Activated naive CD4-positive, alpha-beta T cell treated with Interleukin-2 at 50 U/mL for 16 hours (primary cell): ENCODE results near the gene KIZ.
"Not testable (repeated sequence)": the region's sequence is repeated elsewhere in the genome, so short reads cannot be mapped to it uniquely, and the experiment has no call there.

ENCODE experiments used
- DNase-seq: peaks from one replicate; pipeline ENCODE4 v3.0.0-alpha.2; 2020

Gene KIZ

DNA sequence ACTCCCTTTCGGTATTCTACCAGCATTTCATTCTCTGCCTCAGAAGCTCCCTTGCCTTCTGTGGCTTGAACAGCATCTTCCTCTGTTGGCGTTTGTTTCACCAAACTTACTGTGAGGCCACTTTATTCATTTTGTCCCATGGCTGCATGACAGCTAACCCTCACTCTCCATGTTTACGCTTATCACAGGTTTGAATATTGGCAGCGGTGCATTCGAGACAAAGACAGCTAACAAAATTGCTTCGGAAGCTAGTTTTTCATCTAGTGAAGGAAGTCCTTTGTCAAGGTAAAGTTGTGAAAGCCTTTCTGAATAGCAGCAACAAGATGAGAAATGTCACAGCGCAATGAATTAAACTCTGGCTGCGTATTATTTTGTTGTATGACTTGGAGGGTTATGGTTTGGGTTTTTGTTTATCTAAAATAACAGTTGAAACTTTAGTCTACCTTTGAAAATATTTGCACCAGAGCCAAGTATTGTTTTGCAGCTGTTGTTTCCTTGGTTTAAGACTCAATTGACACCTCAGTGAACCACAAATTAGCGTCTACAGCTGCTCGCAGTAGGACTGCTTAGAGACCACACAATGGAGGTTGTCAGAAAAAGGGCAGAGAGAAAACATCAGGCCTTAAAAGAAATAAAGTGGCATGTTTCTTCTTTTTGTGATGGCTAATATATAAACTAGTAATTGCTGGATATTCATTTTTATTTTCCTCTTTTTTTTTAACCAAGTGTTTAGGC is 106.8 kb downstream of the KIZ start:
- no peak for DNase-seq

DNA sequence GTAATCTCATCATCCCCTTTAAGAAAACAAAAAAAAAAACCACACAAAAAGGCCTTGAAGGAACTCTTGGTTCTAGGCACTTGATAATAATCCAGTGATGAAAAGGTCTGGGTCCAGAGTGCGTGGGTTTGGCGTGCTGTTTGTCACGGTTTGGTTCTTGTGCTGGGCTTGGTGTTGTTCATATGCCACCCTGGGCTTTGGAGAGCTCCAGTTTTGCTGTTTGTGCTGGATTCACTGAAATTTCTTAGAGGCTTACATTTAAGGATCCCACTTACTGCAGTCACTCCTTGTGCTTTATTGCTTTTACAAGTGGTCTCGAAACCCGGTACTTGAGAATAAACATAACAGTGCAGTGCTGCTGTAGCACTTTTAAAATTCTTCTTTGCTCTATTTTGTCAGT is 108.4 kb downstream of the KIZ start:
- DNase-seq = no peak

DNA sequence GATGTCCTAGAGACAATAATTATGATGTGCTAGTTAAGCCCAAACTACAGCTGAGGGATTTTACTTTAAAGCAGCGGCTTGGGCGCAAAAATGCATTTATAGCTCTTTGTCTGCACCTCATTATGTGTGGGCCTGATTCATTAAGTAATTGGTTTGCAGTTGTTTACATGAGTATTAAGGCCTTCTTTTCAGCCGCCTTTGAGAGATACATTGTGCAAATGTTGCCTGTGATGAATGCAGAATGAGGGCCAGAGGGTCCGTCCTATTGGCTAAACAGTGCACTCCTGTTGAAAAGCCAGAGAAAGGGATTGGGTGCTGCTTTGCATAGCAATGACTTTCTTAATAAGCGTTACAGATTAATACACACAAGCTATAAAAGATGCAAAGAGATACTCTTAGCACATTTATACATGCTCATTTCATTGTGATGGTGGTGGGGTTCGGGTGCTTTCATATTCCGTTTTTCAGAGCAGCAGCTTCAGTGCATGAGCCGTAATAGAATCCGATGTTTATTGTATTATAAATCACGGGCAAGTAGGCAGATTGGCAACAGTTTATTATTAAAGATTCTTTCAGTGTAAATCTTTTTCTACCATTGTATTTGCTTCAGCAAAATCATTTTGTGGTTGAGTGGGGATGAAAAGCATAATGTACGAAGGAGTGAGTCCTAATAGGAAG is 109.1 kb downstream of the KIZ start:
- DNase-seq = no peak

DNA sequence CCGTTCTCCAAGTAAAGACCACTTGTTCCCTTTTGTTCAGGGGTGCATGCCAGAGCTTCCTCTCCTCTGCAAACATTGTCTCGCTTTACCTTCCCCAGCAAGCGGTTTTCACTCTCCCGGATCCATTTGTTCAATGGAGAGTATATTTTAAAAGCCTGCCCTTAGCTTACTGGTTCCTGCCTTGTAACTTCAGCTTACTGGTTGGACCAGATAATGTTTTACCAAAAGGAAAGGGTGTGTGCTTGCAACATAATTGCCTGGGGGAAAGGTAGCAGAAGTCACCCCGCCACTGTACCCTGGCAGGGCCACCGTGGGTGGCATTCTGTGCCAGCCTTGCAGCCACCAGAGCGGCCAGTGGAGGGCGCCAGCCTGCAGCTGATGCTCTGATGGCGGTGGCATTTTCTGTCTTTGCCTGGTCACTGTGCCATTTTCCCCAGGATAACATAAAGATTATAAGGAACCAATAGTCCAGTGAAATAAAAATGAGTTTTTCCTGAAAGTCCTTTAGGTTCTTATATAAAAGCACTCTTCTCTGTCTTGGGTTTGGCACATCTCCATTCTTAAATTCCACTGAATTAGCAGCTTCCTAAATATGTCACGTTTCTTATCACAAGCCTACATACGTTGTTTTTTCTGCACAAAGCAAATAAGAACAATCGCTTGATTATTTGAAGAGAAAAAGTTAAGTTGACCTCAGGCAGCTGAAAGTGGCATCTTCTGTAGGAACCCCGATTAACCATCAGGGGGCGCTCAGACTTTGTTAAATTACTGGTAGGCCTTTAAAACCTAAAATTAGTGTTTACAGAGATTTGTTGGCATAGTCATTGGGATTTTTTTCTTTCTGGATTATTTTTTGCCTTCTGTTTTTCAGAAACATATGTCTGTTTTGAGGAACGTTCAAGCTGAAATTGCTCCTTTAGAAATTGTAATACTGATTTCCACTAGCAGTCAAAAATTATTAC is 109.9 kb downstream of the KIZ start:
- peak; percentile 63 for DNase-seq

DNA sequence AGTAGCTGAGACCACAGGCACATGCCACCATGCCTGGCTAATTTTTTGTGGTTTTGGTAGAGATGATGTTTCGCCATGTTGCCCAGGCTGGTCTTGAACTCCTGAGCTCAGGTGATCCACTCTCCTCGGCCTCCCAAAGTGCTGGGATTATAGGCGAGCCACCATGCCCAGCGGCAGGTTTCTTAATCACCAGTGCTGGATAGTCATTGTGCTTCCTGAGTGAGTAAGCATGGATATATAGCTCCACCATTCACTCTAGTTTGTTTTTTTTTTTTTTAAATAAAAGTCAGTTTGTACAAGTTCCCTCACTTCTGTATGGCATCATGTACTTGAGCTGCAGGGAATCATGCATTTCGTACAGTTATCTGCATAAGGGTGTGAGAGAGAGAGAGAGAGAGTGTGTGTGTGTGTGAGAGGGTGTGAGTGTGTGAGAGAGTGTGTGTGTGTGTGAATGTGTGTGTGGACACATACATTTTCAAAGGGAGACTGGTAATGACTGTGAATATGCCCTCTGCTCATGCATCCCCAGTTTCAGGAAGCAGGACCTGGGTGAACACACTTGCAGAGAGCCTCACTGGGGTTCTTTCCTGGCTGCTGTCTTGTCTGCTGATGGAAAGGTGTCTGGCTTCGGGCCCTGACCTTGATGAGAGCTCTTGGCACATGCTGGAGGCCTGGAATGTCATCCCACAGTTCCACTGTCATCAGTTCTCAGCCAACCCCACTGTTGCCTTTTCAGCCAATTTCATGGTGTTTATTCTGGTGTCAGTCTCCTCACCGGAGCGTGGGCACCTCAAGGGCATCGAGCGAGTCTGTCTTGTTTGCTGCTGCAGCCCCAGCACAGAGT is 112.3 kb downstream of the KIZ start:
- no peak for DNase-seq

DNA sequence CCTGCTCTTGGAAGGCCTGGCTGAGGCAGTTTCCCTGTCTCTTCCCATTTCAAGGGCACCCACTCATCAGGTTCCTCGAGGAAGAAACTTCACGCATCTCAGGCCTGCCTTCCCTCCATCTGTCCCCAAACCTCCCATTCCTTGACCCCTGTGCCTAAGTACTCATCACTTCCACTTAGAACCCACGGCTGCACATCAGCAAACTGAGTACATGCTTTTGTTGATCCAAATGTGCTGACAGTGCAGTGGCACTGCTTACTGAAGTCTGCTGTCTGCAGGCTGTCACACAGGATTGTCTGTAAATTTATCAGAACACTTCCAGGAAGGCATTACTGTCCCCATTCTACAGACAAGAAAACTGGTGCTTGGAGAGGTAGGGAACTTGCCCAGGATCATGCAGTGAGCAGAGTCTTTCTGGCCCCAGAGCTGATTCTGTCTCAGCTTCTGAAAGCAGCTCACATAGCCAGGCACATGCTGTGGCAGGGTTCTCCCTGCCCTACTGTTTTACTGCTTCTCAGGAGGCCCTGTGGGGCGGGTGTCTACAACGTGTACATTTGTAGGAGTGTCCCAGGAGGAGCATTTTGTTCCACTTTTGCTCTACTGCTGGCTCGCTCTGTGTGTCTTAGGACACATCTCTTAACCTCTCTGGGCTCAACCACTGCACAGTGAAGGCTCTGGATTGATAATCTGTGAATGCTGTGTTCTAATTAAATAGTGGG is 113.1 kb downstream of the KIZ start:
- no peak for DNase-seq

DNA sequence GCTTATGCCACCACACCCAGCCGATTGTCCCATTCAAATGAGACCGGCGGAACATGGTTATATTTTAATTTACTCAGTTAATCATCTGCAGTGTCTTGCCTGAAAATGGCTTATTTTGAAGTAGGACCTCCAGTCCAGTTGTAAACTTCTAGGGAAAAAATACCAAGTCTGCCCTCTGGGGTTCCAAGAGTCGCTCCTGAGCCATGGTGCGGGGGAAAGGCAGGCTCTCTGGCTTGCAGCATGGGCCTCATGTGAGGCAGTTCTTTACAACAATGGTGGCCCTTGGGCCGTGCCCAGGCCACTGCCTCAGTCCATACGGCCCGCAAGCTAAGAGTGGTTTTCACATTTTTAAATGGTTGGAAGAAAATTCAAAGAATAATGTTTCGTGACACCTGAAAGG is 114.5 kb downstream of the KIZ start:
- DNase-seq = no peak

DNA sequence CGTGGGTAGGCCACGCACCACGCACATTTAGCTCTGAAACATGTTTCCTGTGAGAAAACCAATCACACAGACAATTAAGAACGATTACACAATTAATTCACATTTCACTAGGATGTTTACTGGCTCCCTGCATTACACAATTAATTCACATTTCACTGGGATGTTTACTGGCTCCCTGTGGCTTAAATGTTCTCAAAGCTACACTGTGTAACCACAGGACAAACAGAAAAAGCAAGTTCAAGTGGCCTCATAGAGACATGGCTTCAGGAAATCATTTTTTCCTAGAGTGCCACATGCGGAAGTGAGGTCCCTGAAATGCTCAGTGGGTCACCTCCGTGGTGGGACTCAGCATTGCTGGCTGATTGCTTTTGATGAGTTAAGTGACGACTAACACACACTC is 115.5 kb downstream of the KIZ start:
- no peak for DNase-seq

DNA sequence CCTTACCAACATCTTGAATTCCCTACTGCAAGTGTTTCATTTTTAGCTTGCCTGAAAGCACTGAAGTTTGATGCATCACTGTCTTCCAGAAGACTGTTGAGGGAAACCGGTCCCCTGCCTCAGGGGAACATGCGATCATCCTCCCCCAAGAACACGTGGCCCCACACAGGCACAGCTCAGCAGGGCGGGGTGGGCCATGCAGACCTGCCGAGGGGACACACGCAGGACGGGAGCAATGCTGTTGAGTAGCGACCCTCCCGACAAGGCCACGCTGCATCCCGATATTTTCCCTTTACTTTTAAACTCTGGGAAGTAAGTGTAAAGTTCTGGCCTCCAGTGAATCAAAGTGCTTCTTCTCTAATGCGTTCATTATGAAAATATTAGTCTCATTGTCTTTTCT is 117.9 kb downstream of the KIZ start:
- no peak for DNase-seq

DNA sequence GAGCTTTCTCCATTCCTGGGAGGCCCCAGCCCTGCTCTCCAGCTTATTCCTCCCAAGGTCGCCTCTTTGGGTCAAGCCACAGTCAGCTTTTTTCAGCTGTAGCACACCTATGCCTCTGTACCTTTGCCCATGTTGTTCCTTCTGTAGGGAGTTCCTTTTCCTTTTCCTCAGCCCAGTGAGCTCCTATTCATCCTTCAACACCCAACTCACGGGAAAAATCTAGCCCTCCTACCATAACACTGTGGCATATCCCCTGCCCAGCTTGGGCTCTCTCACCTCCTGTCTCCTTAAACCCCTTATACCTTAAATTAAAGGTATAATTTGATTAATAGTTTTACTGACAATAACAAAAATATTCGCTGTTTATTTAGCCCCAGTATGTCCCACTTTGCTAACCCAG is 118.9 kb downstream of the KIZ start:
- no peak for DNase-seq

DNA sequence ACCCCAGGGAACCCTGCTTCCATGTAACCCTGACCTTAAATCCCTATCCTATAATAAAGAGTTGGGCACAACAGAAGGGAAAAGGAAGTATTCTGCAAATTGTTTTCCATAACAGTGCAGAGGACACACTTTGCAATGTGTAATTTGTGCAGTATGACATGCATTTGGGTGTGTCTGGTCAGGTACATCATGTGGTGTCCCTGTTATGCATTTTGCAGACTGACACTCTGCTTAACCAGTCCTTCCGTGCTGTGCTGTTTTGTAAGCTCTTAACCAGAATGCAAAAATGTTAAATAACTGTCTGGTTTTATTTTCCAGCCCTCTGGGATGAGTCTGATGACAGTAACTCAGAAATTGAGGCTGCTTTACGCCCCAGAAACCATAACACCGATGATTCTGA is 120.3 kb downstream of the KIZ start:
- no peak for DNase-seq

DNA sequence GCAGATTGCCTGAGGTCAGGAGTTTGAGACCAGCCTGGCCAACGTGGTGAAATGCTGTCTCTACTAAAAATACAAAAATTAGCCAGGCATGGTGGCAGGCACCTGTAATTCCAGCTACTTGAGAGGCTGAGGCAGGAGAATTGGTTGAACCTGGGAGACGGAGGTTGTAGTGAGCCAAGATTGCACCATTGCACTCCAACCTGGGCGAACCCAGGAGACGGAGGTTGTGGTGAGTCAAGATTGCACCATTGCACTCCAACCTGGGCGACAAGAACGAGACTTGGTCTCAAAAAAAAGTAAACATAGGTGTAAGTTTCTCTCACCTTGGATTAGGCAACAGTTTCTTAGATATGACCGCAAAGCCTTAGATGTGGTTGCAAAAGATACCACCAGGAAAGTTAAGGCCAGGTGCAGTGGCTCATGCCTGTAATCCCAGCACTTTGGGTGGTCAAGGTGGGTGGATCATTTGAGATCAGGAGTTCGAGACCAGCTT is 121.8 kb downstream of the KIZ start:
- not testable (repeated sequence) for DNase-seq

DNA sequence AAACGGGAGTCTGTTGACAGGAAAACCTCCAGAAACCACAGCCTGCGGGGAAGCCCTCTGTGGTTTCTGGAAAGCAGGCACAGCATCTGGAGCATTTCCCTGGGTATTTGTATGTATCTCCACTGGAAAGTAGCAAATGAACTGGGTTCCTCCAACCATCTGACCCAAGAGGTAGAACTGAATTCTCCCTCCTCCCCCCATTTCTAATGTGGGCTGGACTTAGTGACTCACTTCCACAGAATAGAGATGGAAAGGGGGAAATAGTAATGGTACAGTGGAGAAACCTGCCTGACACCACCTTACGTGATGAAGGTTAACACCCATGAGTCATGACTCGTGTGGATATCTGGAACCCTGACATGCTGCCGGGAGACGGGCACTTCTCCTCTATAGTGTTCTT is 125.4 kb downstream of the KIZ start:
- peak; percentile 2 for DNase-seq

DNA sequence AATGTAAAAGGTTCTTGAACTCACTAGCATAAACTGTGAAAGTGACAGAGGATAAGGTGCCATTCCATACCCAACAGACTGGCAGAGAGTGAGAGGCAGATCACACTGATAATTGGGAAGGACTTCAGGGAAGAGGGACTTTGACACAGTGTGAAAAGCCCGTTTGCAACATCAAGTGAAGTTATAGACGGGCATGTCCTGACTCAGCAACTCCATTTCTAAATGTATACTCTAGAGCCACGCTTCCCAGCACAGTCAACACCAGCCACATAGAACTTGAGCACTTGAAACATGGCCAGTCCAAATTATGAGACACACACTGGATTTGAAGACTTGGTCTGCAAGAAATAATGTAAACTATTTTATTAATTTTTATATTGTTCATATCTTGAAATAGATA is 131.3 kb downstream of the KIZ start:
- DNase-seq = no peak

DNA sequence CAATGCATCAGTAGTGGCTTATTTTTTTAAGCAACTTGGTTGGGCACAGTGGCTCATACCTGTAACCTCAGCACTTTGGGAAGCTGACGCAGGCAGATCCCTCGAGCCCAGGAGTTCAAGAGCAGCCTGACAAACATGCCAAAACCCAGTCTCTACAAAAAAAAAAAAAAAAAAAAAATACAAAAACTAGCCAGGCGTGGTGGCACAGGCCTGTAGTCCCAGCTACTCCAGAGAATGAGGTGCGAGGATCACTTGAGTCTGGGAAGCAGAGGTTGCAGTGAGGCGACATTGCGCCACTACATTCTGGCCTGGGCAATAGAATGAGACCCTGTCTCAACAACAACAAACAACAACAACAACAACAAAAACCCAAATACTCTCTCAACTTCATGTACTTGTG is 132.5 kb downstream of the KIZ start:
- DNase-seq = no peak

DNA sequence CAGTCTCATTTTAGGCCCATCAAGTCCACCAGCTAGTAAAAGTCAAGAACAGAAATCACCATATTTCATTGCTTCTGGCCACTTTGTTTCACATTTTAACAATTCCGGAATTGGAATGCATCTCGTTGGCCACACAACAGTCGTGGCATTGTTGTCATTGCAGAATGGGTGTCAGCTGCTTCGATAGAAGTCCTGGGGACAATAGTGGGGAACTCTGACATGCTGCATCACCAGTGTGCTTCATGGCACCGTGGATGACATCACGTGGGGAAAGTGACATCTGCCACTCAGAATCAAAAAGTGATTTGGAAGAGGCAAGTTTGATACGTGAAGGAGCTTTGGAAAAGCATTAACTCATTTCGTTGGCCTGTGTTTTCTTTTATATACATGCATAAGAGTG is 133.5 kb downstream of the KIZ start:
- no peak for DNase-seq

DNA sequence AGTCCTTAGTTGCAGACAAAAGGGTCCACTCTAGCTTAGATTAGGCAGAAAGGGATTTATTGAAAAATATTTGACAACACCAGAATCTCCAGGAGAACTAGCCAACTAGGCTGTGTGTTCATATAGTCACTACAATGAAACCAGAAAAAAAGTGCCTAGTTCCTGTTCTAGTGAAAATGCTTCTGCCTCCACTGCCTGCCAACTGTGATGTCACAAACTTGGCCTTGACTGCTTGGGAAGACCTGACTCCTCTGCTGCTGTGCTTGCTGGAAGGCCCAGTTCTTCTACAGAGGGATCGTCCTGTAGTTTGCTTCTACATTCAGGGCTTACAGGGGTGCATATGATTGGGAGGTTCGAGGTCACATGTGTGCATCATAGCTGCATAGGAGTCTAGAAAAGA is 136.9 kb downstream of the KIZ start:
- no peak for DNase-seq

DNA sequence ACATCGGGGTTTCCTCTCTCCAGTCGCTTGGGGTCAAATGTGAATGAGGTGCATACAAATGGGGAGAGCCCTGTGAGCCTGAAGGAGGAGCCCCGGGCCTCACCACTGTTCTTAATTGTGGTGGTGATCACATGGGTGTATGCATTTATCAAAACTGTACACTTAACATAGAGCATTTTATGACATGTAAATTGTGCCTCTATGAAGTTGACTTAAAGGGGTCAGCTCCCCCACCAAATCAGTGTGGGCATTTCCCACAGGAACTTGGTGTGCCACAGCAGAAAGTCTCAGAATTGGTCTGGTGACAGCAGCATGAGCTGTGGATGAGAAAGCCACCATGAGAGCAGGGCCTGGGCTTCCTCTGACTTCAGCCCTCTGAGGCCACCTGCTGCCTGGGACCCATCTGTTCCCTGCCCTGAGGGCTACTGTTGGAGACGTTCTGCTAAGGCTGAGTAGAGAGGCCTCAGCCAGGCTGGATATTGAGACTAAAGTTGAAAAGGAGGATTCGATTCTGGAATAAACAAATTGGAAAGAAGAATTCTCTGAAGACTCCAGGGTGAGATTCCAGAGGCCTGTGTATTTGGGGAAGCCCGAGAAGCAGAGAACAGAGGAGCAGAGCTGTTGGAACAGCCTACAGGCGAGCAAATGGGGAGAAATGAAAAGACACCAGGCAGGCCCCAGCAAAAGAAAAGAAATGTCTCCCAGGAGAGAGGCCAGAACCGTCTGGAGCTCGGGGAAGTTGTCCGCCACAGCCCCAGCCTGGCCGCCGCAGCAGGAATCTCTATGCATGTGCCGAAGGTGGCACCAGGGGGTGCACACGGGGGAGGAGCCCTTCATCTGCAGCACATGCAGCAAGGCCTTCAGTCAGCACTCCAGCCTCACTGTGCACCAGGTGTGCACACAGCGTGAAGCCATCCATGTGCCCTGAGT is 139.6 kb downstream of the KIZ start:
- no peak for DNase-seq

DNA sequence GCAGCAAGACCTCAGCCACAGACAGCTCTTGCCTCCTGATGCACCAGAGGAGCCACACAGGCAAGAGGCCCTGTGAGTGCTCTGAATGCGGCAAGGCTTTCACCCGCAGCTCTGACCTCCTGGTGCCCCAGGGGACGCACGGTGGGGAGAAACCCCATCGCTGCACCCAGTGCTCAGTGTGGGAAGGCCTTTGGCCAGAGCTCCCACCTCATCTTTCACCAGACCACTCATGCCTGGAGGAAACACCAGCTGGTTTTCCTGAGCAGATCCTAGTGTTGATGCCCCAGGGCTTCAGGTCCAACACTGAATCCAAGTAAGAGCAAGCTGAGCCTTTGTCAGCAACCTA is 140.3 kb downstream of the KIZ start:
- DNase-seq = no peak

DNA sequence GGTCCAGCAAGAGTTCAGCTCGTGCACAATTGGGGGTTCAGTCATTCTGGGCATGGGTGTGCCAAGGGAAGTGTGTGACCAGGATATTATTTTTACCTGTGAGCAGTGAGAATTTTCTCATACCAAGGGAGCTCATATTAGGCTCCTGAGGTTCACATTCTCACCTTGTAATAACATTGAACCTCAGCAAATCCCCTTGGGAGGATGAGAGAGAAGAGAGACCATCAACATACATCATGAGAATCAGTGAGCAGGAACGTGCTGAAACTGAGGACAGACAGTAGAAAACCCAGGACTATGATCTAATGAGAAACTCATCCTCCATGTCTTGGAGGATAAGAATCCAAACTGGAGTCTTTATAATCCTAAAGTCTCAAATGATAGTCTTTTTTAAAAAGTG is 143.9 kb downstream of the KIZ start:
- DNase-seq = no peak

DNA sequence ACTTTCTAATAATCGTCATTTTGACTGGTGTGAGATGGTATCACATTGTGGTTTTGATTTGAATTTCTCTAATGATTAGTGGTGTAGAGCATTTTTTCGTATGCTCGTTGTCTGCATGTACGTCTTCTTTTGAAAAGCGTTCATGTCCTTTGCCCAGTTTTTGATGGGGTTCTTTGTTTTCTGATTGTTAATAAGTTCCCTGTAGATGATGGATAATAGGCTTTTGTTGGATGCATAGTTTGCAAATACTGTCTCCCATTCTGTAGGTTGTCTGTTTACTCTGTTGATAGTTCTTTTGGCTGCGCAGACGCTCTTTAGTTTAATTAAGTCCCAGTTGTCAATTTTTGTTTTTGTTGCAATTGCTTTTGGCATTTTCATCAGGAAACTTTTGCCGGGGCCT is 144.9 kb downstream of the KIZ start:
- DNase-seq = no peak
